HG02763 (cell line): ENCODE measurements around the gene LYZL2.
A peak's percentile ranks its signal among the peaks of the same experiment; 100 is the strongest.
"Not testable (repeated sequence)": the region's sequence is repeated elsewhere in the genome, so short reads cannot be mapped to it uniquely, and the experiment has no call there.

ENCODE experiments used
- ATAC-seq: cut with Tn5 transposase; IDR thresholded peaks from one replicate; pipeline ENCODE4 v1.9.1; 2021; ENCODE audit warnings: mild to moderate bottlenecking, moderate library complexity; ENCODE audit not compliant: unreplicated experiment

Gene LYZL2

GRCh38 chr10:30629653-30630052 is at the start of gene LYZL2:
Gene LYZL2 (minus strand): TSS chr10:30629753. CDS start chr10:30626915, 2,838 bp downstream.
- ATAC-seq, result no peak

GRCh38 chr10:30677616-30678015 is 48.1 kb upstream of the LYZL2 start:
- not testable (repeated sequence) for ATAC-seq

- not testable (repeated sequence) for ATAC-seq
Observed at GRCh38 chr10:30677146-30677545, 47.6 kb upstream of the LYZL2 start.

GRCh38 chr10:30675791-30676718 is 46.5 kb upstream of the LYZL2 start:
- no peak for ATAC-seq

GRCh38 chr10:30674796-30675195 is 45.2 kb upstream of the LYZL2 start:
- no peak for ATAC-seq

GRCh38 chr10:30673262-30673661 is 43.7 kb upstream of the LYZL2 start:
- ATAC-seq, result not testable (repeated sequence)

- not testable (repeated sequence) for ATAC-seq
Observed at GRCh38 chr10:30672338-30672737, 42.8 kb upstream of the LYZL2 start.

GRCh38 chr10:30671026-30671616 is 41.6 kb upstream of the LYZL2 start:
- ATAC-seq, result no peak

GRCh38 chr10:30667982-30668381 is 38.4 kb upstream of the LYZL2 start:
- not testable (repeated sequence) for ATAC-seq

- ATAC-seq, result peak; percentile 77
Observed at GRCh38 chr10:30663403-30663802, 33.9 kb upstream of the LYZL2 start.

GRCh38 chr10:30662814-30663213 is 33.3 kb upstream of the LYZL2 start:
- no peak for ATAC-seq

GRCh38 chr10:30660314-30660713 is 30.8 kb upstream of the LYZL2 start:
- not testable (repeated sequence) for ATAC-seq

- no peak for ATAC-seq
Observed at GRCh38 chr10:30656233-30656632, 26.7 kb upstream of the LYZL2 start.

- not testable (repeated sequence) for ATAC-seq
Observed at GRCh38 chr10:30655001-30655400, 25.4 kb upstream of the LYZL2 start.

GRCh38 chr10:30651470-30652397 is 22.2 kb upstream of the LYZL2 start:
- not testable (repeated sequence) for ATAC-seq

GRCh38 chr10:30647089-30647488 is 17.5 kb upstream of the LYZL2 start:
- ATAC-seq, result no peak

GRCh38 chr10:30645340-30645827 is 15.8 kb upstream of the LYZL2 start:
- no peak for ATAC-seq

GRCh38 chr10:30644408-30644861 is 14.9 kb upstream of the LYZL2 start:
- ATAC-seq, result not testable (repeated sequence)

GRCh38 chr10:30643557-30644199 is 14.1 kb upstream of the LYZL2 start:
- ATAC-seq, result not testable (repeated sequence)

GRCh38 chr10:30642856-30643255 is 13.3 kb upstream of the LYZL2 start:
- not testable (repeated sequence) for ATAC-seq
